Astrocyte (in vitro differentiated cells and primary cell): ENCODE data around the gene NR5A2. TPM values are rescaled to one million over a fixed set of nuclear protein-coding genes. Genes with fewer than 3 reads are reported as not detected.

Experiments
- DNase-seq: peaks from one replicate; pipeline ENCODE4 v3.0.0-alpha.2; 2010; ENCODE audit warnings: low read depth
- FAIRE-seq: peaks from 2 replicates; lab custom pipeline; 2011; peaks lifted over from hg19 to GRCh38; lab: Jason Lieb, UNC
- H2AFZ ChIP-seq: 2 replicates; pipeline ENCODE4 v1.6.0; 2012; ENCODE audit warnings: low read depth, low read length, inconsistent platforms
- H3K27ac ChIP-seq: 2 replicates; pipeline ENCODE4 v1.5.1; 2011; ENCODE audit warnings: low read depth, low read length, inconsistent platforms
- H3K27me3 ChIP-seq: 2 replicates; pipeline ENCODE4 v1.6.0; 2011; ENCODE audit warnings: low read length, inconsistent platforms; ENCODE audit not compliant: insufficient read depth
- H3K36me3 ChIP-seq: 2 replicates; pipeline ENCODE4 v1.5.1; 2011; ENCODE audit warnings: low read length, inconsistent platforms; ENCODE audit not compliant: insufficient read depth
- H3K4me1 ChIP-seq: 2 replicates; pipeline ENCODE4 v1.5.1; 2011; ENCODE audit warnings: low read length, inconsistent platforms; ENCODE audit not compliant: insufficient read depth
- H3K4me2 ChIP-seq: 2 replicates; pipeline ENCODE4 v1.6.0; 2012; ENCODE audit warnings: low read length, inconsistent platforms
- H3K4me3 ChIP-seq: 2 replicates; pipeline ENCODE4 v1.5.1; 2011; ENCODE audit warnings: low read depth, mild to moderate bottlenecking, low read length, inconsistent platforms; ENCODE audit not compliant: insufficient read depth
- H3K79me2 ChIP-seq: 2 replicates; pipeline ENCODE4 v1.6.0; 2012; ENCODE audit warnings: mild to moderate bottlenecking, low read length, inconsistent platforms; ENCODE audit not compliant: insufficient read depth
- H3K9ac ChIP-seq: 2 replicates; pipeline ENCODE4 v1.6.0; 2012; ENCODE audit warnings: mild to moderate bottlenecking, low read length, inconsistent platforms
- H3K9me3 ChIP-seq: 2 replicates; pipeline ENCODE4 v1.5.1; 2012; ENCODE audit warnings: low read depth, mild to moderate bottlenecking, low read length, inconsistent platforms; ENCODE audit not compliant: insufficient read depth
- H4K20me1 ChIP-seq: 2 replicates; pipeline ENCODE4 v1.6.0; 2012; ENCODE audit warnings: low read length, inconsistent platforms; ENCODE audit not compliant: insufficient read depth
- H3K27ac Mint-ChIP-seq: one replicate; pipeline ENCODE4 v1.8.0; 2021; ENCODE audit warnings: mild to moderate bottlenecking, mixed read lengths; ENCODE audit not compliant: unreplicated experiment
- H3K27me3 Mint-ChIP-seq: one replicate; pipeline ENCODE4 v1.8.0; 2021; ENCODE audit warnings: low read depth, mixed read lengths; ENCODE audit not compliant: unreplicated experiment
- H3K36me3 Mint-ChIP-seq: one replicate; pipeline ENCODE4 v1.8.0; 2021; ENCODE audit warnings: low read depth, mixed read lengths; ENCODE audit not compliant: unreplicated experiment
- H3K4me1 Mint-ChIP-seq: one replicate; pipeline ENCODE4 v1.8.0; 2021; ENCODE audit warnings: low read depth, mixed read lengths; ENCODE audit not compliant: unreplicated experiment
- H3K4me3 Mint-ChIP-seq: one replicate; pipeline ENCODE4 v1.8.0; 2021; ENCODE audit warnings: mild to moderate bottlenecking, moderate library complexity, mixed read lengths; ENCODE audit not compliant: unreplicated experiment
- H3K9me3 Mint-ChIP-seq: one replicate; pipeline ENCODE4 v1.8.0; 2021; ENCODE audit warnings: mild to moderate bottlenecking, mixed read lengths; ENCODE audit not compliant: unreplicated experiment
- CTCF ChIP-seq: IDR thresholded peaks from 2 replicates; pipeline ENCODE4 v1.5.1; 2011; ENCODE audit warnings: low read depth, mild to moderate bottlenecking, inconsistent platforms, low read length, moderate library complexity; ENCODE audit not compliant: insufficient read depth
- EZH2 ChIP-seq: IDR thresholded peaks from 2 replicates; pipeline ENCODE4 v1.6.1; 2012; ENCODE audit warnings: mild to moderate bottlenecking, low read length, inconsistent platforms; ENCODE audit not compliant: insufficient read depth
- total RNA-seq: library from RNA; stranded (reverse); gene quantifications from 2 replicates; pipeline ENCODE4 v1.2.1, GENCODE V29; 2021

NR5A2 gene
- total RNA-seq, 1 donor from 2014 or later = 0.39 TPM

- no peaks in the 10 kb centered on the region for H3K27me3 Mint-ChIP-seq
- no peak overlapping the region for H3K4me3 ChIP-seq
- H3K9me3 Mint-ChIP-seq = no peaks in the 10 kb centered on the region
- no peak overlapping the region for H3K27ac Mint-ChIP-seq
- no peaks in the 10 kb centered on the region for H4K20me1 ChIP-seq
- DNase-seq (no peak), FAIRE-seq (no peak)
- no peaks in the 10 kb centered on the region for H3K79me2 ChIP-seq
- H3K36me3 Mint-ChIP-seq = no peaks in the 10 kb centered on the region
- TF ChIP-seq EZH2 (no peak), CTCF (no peak)
- H2AFZ ChIP-seq = no peak overlapping the region
- H3K4me1 Mint-ChIP-seq = no peaks in the 10 kb centered on the region
- no peak overlapping the region for H3K27ac ChIP-seq
- H3K9me3 ChIP-seq = no peaks in the 10 kb centered on the region
- no peaks in the 10 kb centered on the region for H3K27me3 ChIP-seq
- H3K9ac ChIP-seq = no peak overlapping the region
- H3K36me3 ChIP-seq = no peaks in the 10 kb centered on the region
- H3K4me1 ChIP-seq = no peaks in the 10 kb centered on the region
- no peak overlapping the region for H3K4me2 ChIP-seq
- no peak overlapping the region for H3K4me3 Mint-ChIP-seq
Observed at GRCh38 chr1:200143347-200143746, 115.8 kb downstream of the NR5A2 start.

GRCh38 chr1:200146100-200146499, 118.6 kb downstream of the NR5A2 start:
- H2AFZ ChIP-seq = no peak overlapping the region
- H3K4me3 Mint-ChIP-seq = no peak overlapping the region
- DNase-seq (no peak), FAIRE-seq (no peak)
- H3K9ac ChIP-seq = no peak overlapping the region
- no peak overlapping the region for H3K4me2 ChIP-seq
- H3K4me3 ChIP-seq = no peak overlapping the region
- no peak overlapping the region for H3K27ac Mint-ChIP-seq
- H3K36me3 ChIP-seq = no peaks in the 10 kb centered on the region
- H4K20me1 ChIP-seq = no peaks in the 10 kb centered on the region
- H3K27me3 Mint-ChIP-seq = no peaks in the 10 kb centered on the region
- TF ChIP-seq EZH2 = no peak
- TF ChIP-seq CTCF = no peak
- peaks cover 9% of the 10 kb centered on the region for H3K4me1 Mint-ChIP-seq
- no peak overlapping the region for H3K27ac ChIP-seq
- no peaks in the 10 kb centered on the region for H3K79me2 ChIP-seq
- no peaks in the 10 kb centered on the region for H3K4me1 ChIP-seq
- H3K9me3 Mint-ChIP-seq = no peaks in the 10 kb centered on the region
- no peaks in the 10 kb centered on the region for H3K27me3 ChIP-seq
- no peaks in the 10 kb centered on the region for H3K9me3 ChIP-seq
- no peaks in the 10 kb centered on the region for H3K36me3 Mint-ChIP-seq

- Histone ChIP-seq H3K9ac (no peak overlapping the region), H2AFZ (no peak overlapping the region), H3K79me2 (no peaks in the 10 kb centered on the region), H3K9me3 (no peaks in the 10 kb centered on the region), H3K36me3 (no peaks in the 10 kb centered on the region), H3K4me1 (no peaks in the 10 kb centered on the region), H3K27ac (no peak overlapping the region), H3K4me2 (no peak overlapping the region), H3K27me3 (no peaks in the 10 kb centered on the region), H4K20me1 (no peaks in the 10 kb centered on the region), H3K4me3 (no peak overlapping the region)
- H3K36me3 Mint-ChIP-seq = no peaks in the 10 kb centered on the region
- FAIRE-seq (no peak), DNase-seq (no peak)
- TF ChIP-seq CTCF (no peak), EZH2 (no peak)
- H3K27me3 Mint-ChIP-seq = no peaks in the 10 kb centered on the region
- peaks cover 10% of the 10 kb centered on the region for H3K4me1 Mint-ChIP-seq
- no peaks in the 10 kb centered on the region for H3K9me3 Mint-ChIP-seq
- H3K27ac Mint-ChIP-seq = no peak overlapping the region
- no peak overlapping the region for H3K4me3 Mint-ChIP-seq
Observed at GRCh38 chr1:200147094-200147493, 119.6 kb downstream of the NR5A2 start.
